Lower leg skin (tissue), 3 donors: ENCODE measurements around the gene HK3.

Experiments
- POLR2A ChIP-seq, 2 donors: fragments of 450-650 bp; IDR thresholded peaks; one replicate each; pipeline ENCODE4 v1.6.1; 2016 to 2017; ENCODE audit warnings: antibody characterized with exemption in 2 of 2, mild to moderate bottlenecking in 1 of 2, moderate library complexity in 1 of 2
- TF ChIP-seq, protein P1 (sequence below), 3 donors: fragments of 450-650 bp; IDR thresholded peaks; one replicate each; pipeline ENCODE4 v1.5.1; 2016; ENCODE audit warnings: antibody characterized with exemption in 3 of 3, mild to moderate bottlenecking in 3 of 3, moderate library complexity in 2 of 3

DNA sequence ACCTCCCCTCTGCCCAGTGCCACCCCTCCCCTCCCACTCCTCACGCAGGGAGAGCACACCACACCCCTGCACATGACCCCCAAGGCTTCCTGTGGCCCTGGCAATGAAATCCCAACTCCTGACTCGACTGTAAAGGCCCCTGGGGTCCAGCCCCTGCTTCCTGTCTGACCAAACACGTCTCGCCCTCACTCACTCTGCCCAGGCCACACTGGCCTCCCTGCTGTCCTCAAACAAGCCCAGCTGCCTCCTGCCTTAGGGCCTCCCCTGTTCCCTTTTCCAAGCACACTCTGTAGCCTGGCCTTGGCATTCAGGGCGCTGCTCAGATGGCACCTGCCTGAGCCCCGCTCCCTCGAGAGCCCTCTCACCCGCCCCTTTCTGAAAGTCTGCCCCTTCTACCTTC lies 42.4 kb downstream of the HK3 start:
- TF ChIP-seq, protein P1, sequence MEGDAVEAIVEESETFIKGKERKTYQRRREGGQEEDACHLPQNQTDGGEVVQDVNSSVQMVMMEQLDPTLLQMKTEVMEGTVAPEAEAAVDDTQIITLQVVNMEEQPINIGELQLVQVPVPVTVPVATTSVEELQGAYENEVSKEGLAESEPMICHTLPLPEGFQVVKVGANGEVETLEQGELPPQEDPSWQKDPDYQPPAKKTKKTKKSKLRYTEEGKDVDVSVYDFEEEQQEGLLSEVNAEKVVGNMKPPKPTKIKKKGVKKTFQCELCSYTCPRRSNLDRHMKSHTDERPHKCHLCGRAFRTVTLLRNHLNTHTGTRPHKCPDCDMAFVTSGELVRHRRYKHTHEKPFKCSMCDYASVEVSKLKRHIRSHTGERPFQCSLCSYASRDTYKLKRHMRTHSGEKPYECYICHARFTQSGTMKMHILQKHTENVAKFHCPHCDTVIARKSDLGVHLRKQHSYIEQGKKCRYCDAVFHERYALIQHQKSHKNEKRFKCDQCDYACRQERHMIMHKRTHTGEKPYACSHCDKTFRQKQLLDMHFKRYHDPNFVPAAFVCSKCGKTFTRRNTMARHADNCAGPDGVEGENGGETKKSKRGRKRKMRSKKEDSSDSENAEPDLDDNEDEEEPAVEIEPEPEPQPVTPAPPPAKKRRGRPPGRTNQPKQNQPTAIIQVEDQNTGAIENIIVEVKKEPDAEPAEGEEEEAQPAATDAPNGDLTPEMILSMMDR (IDR thresholded peaks at IDR 0.05) = no peak
- no peak for TF ChIP-seq POLR2A (IDR thresholded peaks at IDR 0.05)
